ENCODE results near the gene SLC1A5.
"Not testable (repeated sequence)": the region's sequence is repeated elsewhere in the genome, so short reads cannot be mapped to it uniquely, and the experiment has no call there.

Gene SLC1A5

GRCh38 chr19:46788262-46788967 is at the start of gene SLC1A5:
Gene SLC1A5, minus strand, starts transcription at chr19:46788594. Its CDS starts 629 bp downstream, at chr19:46787965.
- Histone ChIP-seq H3K4me1 (ENCODE audit: control insufficient read depth in 2 of 2, insufficient read depth in 2 of 2, low read length in 2 of 2) (peaks cover 30 to 33% of the 10 kb centered on the region in 2 donors), H3K27ac (ENCODE audit: low read depth in 2 of 2, low read length in 2 of 2) (peak within 1 kb of the TSS; percentile 91 to 97), H3K4me3 (ENCODE audit: low read length in 2 of 2) (peak within 1 kb of the TSS; percentile 90 to 91), H3K27me3 (ENCODE audit: control insufficient read depth in 2 of 2, insufficient read depth in 2 of 2, low read length in 2 of 2) (no peaks in the 10 kb centered on the region), H3K9me3 (ENCODE audit: control insufficient read depth in 2 of 2, low read length in 2 of 2) (no peaks in the 10 kb centered on the region), H3K9ac (ENCODE audit: low read depth in 1 of 2, low read length in 2 of 2) (peak within 1 kb of the TSS; percentile 94 to 96), H3K36me3 (ENCODE audit: control insufficient read depth in 2 of 2, insufficient read depth in 2 of 2, low read length in 2 of 2) (peaks cover 3 to 15% of the 10 kb centered on the region in 2 donors)

- Histone ChIP-seq H3K9ac (ENCODE audit: low read depth in 1 of 2, low read length in 2 of 2) (no peak overlapping the region), H3K4me3 (ENCODE audit: low read length in 2 of 2) (no peak overlapping the region), H3K36me3 (ENCODE audit: control insufficient read depth in 2 of 2, insufficient read depth in 2 of 2, low read length in 2 of 2) (peaks cover 19 to 25% of the 10 kb centered on the region in 2 donors), H3K4me1 (ENCODE audit: control insufficient read depth in 2 of 2, insufficient read depth in 2 of 2, low read length in 2 of 2) (peaks cover 8 to 23% of the 10 kb centered on the region in 2 donors), H3K9me3 (ENCODE audit: control insufficient read depth in 2 of 2, low read length in 2 of 2) (no peaks in the 10 kb centered on the region), H3K27ac (ENCODE audit: low read depth in 2 of 2, low read length in 2 of 2) (no peak overlapping the region), H3K27me3 (ENCODE audit: control insufficient read depth in 2 of 2, insufficient read depth in 2 of 2, low read length in 2 of 2) (no peaks in the 10 kb centered on the region)
Measured at GRCh38 chr19:46838160-46838559, 49.8 kb upstream of the SLC1A5 start.

- Histone ChIP-seq H3K27me3 (ENCODE audit: control insufficient read depth in 2 of 2, insufficient read depth in 2 of 2, low read length in 2 of 2) (no peaks in the 10 kb centered on the region), H3K27ac (ENCODE audit: low read depth in 2 of 2, low read length in 2 of 2) (no peak overlapping the region), H3K4me1 (ENCODE audit: control insufficient read depth in 2 of 2, insufficient read depth in 2 of 2, low read length in 2 of 2) (peaks cover 8 to 15% of the 10 kb centered on the region in 2 donors), H3K4me3 (ENCODE audit: low read length in 2 of 2) (no peak overlapping the region), H3K9ac (ENCODE audit: low read depth in 1 of 2, low read length in 2 of 2) (no peak overlapping the region), H3K36me3 (ENCODE audit: control insufficient read depth in 2 of 2, insufficient read depth in 2 of 2, low read length in 2 of 2) (peaks cover 7 to 15% of the 10 kb centered on the region in 2 donors), H3K9me3 (ENCODE audit: control insufficient read depth in 2 of 2, low read length in 2 of 2) (no peaks in the 10 kb centered on the region)
Measured at GRCh38 chr19:46834984-46835383, 46.6 kb upstream of the SLC1A5 start.

- Histone ChIP-seq H3K27ac (ENCODE audit: low read depth in 2 of 2, low read length in 2 of 2) (no peak overlapping the region), H3K36me3 (ENCODE audit: control insufficient read depth in 2 of 2, insufficient read depth in 2 of 2, low read length in 2 of 2) (peaks cover 7 to 8% of the 10 kb centered on the region in 2 donors), H3K4me3 (ENCODE audit: low read length in 2 of 2) (no peak overlapping the region), H3K4me1 (ENCODE audit: control insufficient read depth in 2 of 2, insufficient read depth in 2 of 2, low read length in 2 of 2) (peaks cover 0 to 9% of the 10 kb centered on the region in 2 donors), H3K9me3 (ENCODE audit: control insufficient read depth in 2 of 2, low read length in 2 of 2) (no peaks in the 10 kb centered on the region), H3K9ac (ENCODE audit: low read depth in 1 of 2, low read length in 2 of 2) (no peak overlapping the region), H3K27me3 (ENCODE audit: control insufficient read depth in 2 of 2, insufficient read depth in 2 of 2, low read length in 2 of 2) (no peaks in the 10 kb centered on the region)
Measured at GRCh38 chr19:46834121-46834520, 45.7 kb upstream of the SLC1A5 start.

GRCh38 chr19:46830864-46831263 is 42.5 kb upstream of the SLC1A5 start:
- Histone ChIP-seq H3K36me3 (ENCODE audit: control insufficient read depth in 2 of 2, insufficient read depth in 2 of 2, low read length in 2 of 2) (no peaks in the 10 kb centered on the region), H3K27me3 (ENCODE audit: control insufficient read depth in 2 of 2, insufficient read depth in 2 of 2, low read length in 2 of 2) (no peaks in the 10 kb centered on the region), H3K9ac (ENCODE audit: low read depth in 1 of 2, low read length in 2 of 2) (no peak overlapping the region), H3K4me1 (ENCODE audit: control insufficient read depth in 2 of 2, insufficient read depth in 2 of 2, low read length in 2 of 2) (peaks cover 0 to 8% of the 10 kb centered on the region in 2 donors), H3K27ac (ENCODE audit: low read depth in 2 of 2, low read length in 2 of 2) (no peak overlapping the region), H3K9me3 (ENCODE audit: control insufficient read depth in 2 of 2, low read length in 2 of 2) (no peaks in the 10 kb centered on the region), H3K4me3 (ENCODE audit: low read length in 2 of 2) (no peak overlapping the region)

- no peaks in the 10 kb centered on the region for H3K36me3 ChIP-seq (ENCODE audit: control insufficient read depth in 2 of 2, insufficient read depth in 2 of 2, low read length in 2 of 2)
- H3K9ac ChIP-seq (ENCODE audit: low read depth in 1 of 2, low read length in 2 of 2): no peak overlapping the region
- H3K4me1 ChIP-seq (ENCODE audit: control insufficient read depth in 2 of 2, insufficient read depth in 2 of 2, low read length in 2 of 2): peaks cover 0 to 4% of the 10 kb centered on the region in 2 donors
- H3K4me3 ChIP-seq (ENCODE audit: low read length in 2 of 2): no peak overlapping the region
- no peaks in the 10 kb centered on the region for H3K9me3 ChIP-seq (ENCODE audit: control insufficient read depth in 2 of 2, low read length in 2 of 2)
- H3K27me3 ChIP-seq (ENCODE audit: control insufficient read depth in 2 of 2, insufficient read depth in 2 of 2, low read length in 2 of 2): no peaks in the 10 kb centered on the region
- H3K27ac ChIP-seq (ENCODE audit: low read depth in 2 of 2, low read length in 2 of 2): no peak overlapping the region
Measured at GRCh38 chr19:46828484-46828883, 40.1 kb upstream of the SLC1A5 start.

GRCh38 chr19:46825731-46826055 is 37.3 kb upstream of the SLC1A5 start:
- Histone ChIP-seq H3K36me3 (ENCODE audit: control insufficient read depth in 2 of 2, insufficient read depth in 2 of 2, low read length in 2 of 2) (no peaks in the 10 kb centered on the region), H3K4me3 (ENCODE audit: low read length in 2 of 2) (no peak overlapping the region), H3K27me3 (ENCODE audit: control insufficient read depth in 2 of 2, insufficient read depth in 2 of 2, low read length in 2 of 2) (no peaks in the 10 kb centered on the region), H3K9me3 (ENCODE audit: control insufficient read depth in 2 of 2, low read length in 2 of 2) (no peaks in the 10 kb centered on the region), H3K27ac (ENCODE audit: low read depth in 2 of 2, low read length in 2 of 2) (no peak overlapping the region), H3K9ac (ENCODE audit: low read depth in 1 of 2, low read length in 2 of 2) (no peak overlapping the region), H3K4me1 (ENCODE audit: control insufficient read depth in 2 of 2, insufficient read depth in 2 of 2, low read length in 2 of 2) (peaks cover 17 to 19% of the 10 kb centered on the region in 2 donors)

GRCh38 chr19:46824890-46825730 is 36.7 kb upstream of the SLC1A5 start:
- peak overlapping the region in 1 of 2 donors; percentile 64 for H3K27ac ChIP-seq (ENCODE audit: low read depth in 2 of 2, low read length in 2 of 2)
- no peaks in the 10 kb centered on the region for H3K9me3 ChIP-seq (ENCODE audit: control insufficient read depth in 2 of 2, low read length in 2 of 2)
- no peak overlapping the region for H3K9ac ChIP-seq (ENCODE audit: low read depth in 1 of 2, low read length in 2 of 2)
- H3K4me3 ChIP-seq (ENCODE audit: low read length in 2 of 2): no peak overlapping the region
- H3K36me3 ChIP-seq (ENCODE audit: control insufficient read depth in 2 of 2, insufficient read depth in 2 of 2, low read length in 2 of 2): no peaks in the 10 kb centered on the region
- H3K4me1 ChIP-seq (ENCODE audit: control insufficient read depth in 2 of 2, insufficient read depth in 2 of 2, low read length in 2 of 2): peaks cover 21 to 24% of the 10 kb centered on the region in 2 donors
- no peaks in the 10 kb centered on the region for H3K27me3 ChIP-seq (ENCODE audit: control insufficient read depth in 2 of 2, insufficient read depth in 2 of 2, low read length in 2 of 2)

- Histone ChIP-seq H3K4me1 (ENCODE audit: control insufficient read depth in 2 of 2, insufficient read depth in 2 of 2, low read length in 2 of 2) (peaks cover 22 to 23% of the 10 kb centered on the region in 2 donors), H3K9me3 (ENCODE audit: control insufficient read depth in 2 of 2, low read length in 2 of 2) (no peaks in the 10 kb centered on the region), H3K36me3 (ENCODE audit: control insufficient read depth in 2 of 2, insufficient read depth in 2 of 2, low read length in 2 of 2) (no peaks in the 10 kb centered on the region), H3K27me3 (ENCODE audit: control insufficient read depth in 2 of 2, insufficient read depth in 2 of 2, low read length in 2 of 2) (no peaks in the 10 kb centered on the region), H3K27ac (ENCODE audit: low read depth in 2 of 2, low read length in 2 of 2) (no peak overlapping the region), H3K9ac (ENCODE audit: low read depth in 1 of 2, low read length in 2 of 2) (no peak overlapping the region), H3K4me3 (ENCODE audit: low read length in 2 of 2) (no peak overlapping the region)
Measured at GRCh38 chr19:46823049-46823448, 34.7 kb upstream of the SLC1A5 start.

- Histone ChIP-seq H3K9ac (ENCODE audit: low read depth in 1 of 2, low read length in 2 of 2) (peak overlapping the region in 1 of 2 donors; percentile 27), H3K27ac (ENCODE audit: low read depth in 2 of 2, low read length in 2 of 2) (peak overlapping the region in 1 of 2 donors; percentile 86), H3K4me1 (ENCODE audit: control insufficient read depth in 2 of 2, insufficient read depth in 2 of 2, low read length in 2 of 2) (peaks cover 22 to 23% of the 10 kb centered on the region in 2 donors)
- not testable (repeated sequence) for H3K9me3 ChIP-seq (ENCODE audit: control insufficient read depth in 2 of 2, low read length in 2 of 2); H3K27me3 ChIP-seq (ENCODE audit: control insufficient read depth in 2 of 2, insufficient read depth in 2 of 2, low read length in 2 of 2); H3K4me3 ChIP-seq (ENCODE audit: low read length in 2 of 2); H3K36me3 ChIP-seq (ENCODE audit: control insufficient read depth in 2 of 2, insufficient read depth in 2 of 2, low read length in 2 of 2)
Measured at GRCh38 chr19:46822410-46822787, 34.0 kb upstream of the SLC1A5 start.
